Activated CD4-positive, CD25-positive, alpha-beta regulatory T cell treated with anti-CD3 and anti-CD28 coated beads, Interleukin-2, amount 50 U/mL, for 72 hours (primary cell): Measurements from ENCODE around the gene NARS2.
"Not testable (repeated sequence)": the region's sequence is repeated elsewhere in the genome, so short reads cannot be mapped to it uniquely, and the experiment has no call there.

Source experiments
- DNase-seq: peaks from one replicate; pipeline ENCODE4 v3.0.0; 2021

NARS2 gene

GRCh38 chr11:78539506-78539905 lies 35.2 kb downstream of the NARS2 start:
- DNase-seq, result no peak

GRCh38 chr11:78536933-78537332 lies 37.7 kb downstream of the NARS2 start:
- DNase-seq, result no peak

- no peak for DNase-seq
Observed at GRCh38 chr11:78535920-78536319, 38.7 kb downstream of the NARS2 start.

GRCh38 chr11:78535027-78535426 lies 39.6 kb downstream of the NARS2 start:
- DNase-seq, result no peak

GRCh38 chr11:78533399-78533798 lies 41.3 kb downstream of the NARS2 start:
- no peak for DNase-seq

GRCh38 chr11:78532991-78533390 lies 41.7 kb downstream of the NARS2 start:
- DNase-seq, result no peak

GRCh38 chr11:78526497-78527146 lies 48.0 kb downstream of the NARS2 start:
- DNase-seq, result no peak

- DNase-seq, result no peak
Observed at GRCh38 chr11:78525720-78526119, 48.9 kb downstream of the NARS2 start.

GRCh38 chr11:78520230-78520629 lies 54.4 kb downstream of the NARS2 start:
- no peak for DNase-seq

GRCh38 chr11:78516281-78516680 lies 58.4 kb downstream of the NARS2 start:
- no peak for DNase-seq

GRCh38 chr11:78514922-78515502 lies 59.7 kb downstream of the NARS2 start:
- DNase-seq, result no peak

GRCh38 chr11:78513085-78513484 lies 61.6 kb downstream of the NARS2 start:
- DNase-seq, result not testable (repeated sequence)

- DNase-seq, result no peak
Observed at GRCh38 chr11:78510597-78510996, 64.1 kb downstream of the NARS2 start.

- DNase-seq, result no peak
Observed at GRCh38 chr11:78510025-78510596, 64.6 kb downstream of the NARS2 start.

- DNase-seq, result no peak
Observed at GRCh38 chr11:78504708-78505107, 70.0 kb downstream of the NARS2 start.

GRCh38 chr11:78504181-78504580 lies 70.5 kb downstream of the NARS2 start:
- DNase-seq, result no peak

GRCh38 chr11:78499971-78500370 lies 74.7 kb downstream of the NARS2 start:
- DNase-seq, result no peak

- DNase-seq, result no peak
Observed at GRCh38 chr11:78497293-78497692, 77.4 kb downstream of the NARS2 start.

- no peak for DNase-seq
Observed at GRCh38 chr11:78493413-78493975, 81.2 kb downstream of the NARS2 start.

- no peak for DNase-seq
Observed at GRCh38 chr11:78492973-78493372, 81.7 kb downstream of the NARS2 start.

GRCh38 chr11:78489184-78489583 lies 85.5 kb downstream of the NARS2 start:
- no peak for DNase-seq

- no peak for DNase-seq
Observed at GRCh38 chr11:78478536-78478935, 96.1 kb downstream of the NARS2 start.

- no peak for DNase-seq
Observed at GRCh38 chr11:78476066-78476465, 98.6 kb downstream of the NARS2 start.

- DNase-seq, result no peak
Observed at GRCh38 chr11:78474451-78474850, 100.2 kb downstream of the NARS2 start.
